HG03064 (cell line): ENCODE results near the gene GINS3.
"Not testable (repeated sequence)": the region's sequence is repeated elsewhere in the genome, so short reads cannot be mapped to it uniquely, and the experiment has no call there.

Experiments
- ATAC-seq: cut with Tn5 transposase; IDR thresholded peaks from one replicate; pipeline ENCODE4 v1.9.1; 2021; ENCODE audit warnings: low read depth; ENCODE audit not compliant: unreplicated experiment

The GINS3 gene

GRCh38 chr16:58385218-58385773 is 7.0 kb upstream of the GINS3 start:
- no peak for ATAC-seq

GRCh38 chr16:58389724-58390123 is 2.5 kb upstream of the GINS3 start:
- no peak for ATAC-seq

DNA sequence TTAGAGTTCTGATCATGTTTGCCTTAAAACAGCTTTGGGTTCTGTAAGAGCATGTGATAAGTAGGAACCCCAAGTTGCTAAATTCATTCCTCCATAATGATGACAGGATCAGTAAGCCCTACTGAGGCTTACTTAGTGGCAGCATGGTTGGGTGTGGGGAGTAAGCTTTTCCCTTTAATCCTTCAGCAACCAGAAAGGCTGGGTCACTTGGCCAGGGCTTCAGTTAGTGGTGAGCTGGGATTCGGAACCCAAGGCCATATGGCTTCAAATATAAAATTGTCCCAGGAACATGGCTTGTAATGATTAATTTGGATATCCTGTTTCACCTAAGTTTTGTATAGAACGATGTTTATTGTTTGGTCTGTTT is 850 bp downstream of the GINS3 start:
- ATAC-seq = peak; percentile 9

DNA sequence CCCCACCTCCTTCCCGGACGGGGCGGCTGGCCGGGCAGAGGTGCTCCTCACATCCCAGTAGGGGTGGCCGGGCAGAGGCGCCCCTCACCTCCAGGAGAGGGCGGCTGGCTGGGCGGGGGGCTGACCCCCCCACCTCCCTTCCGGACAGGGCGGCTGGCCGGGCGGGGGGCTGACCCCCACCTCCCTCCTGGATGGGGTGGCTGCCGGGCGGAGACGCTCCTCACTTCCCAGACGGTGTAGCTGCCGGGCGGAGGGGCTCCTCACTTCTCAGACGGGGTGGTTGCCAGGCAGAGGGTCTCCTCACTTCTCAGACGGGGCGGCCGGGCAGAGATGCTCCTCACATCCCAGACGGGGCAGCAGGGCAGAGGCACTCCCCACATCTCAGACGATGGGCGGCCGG is 4.6 kb downstream of the GINS3 start:
- not testable (repeated sequence) for ATAC-seq

- ATAC-seq = no peak
These were observed 7.7 kb downstream of the GINS3 start for GRCh38 chr16:58399718-58400633.

- ATAC-seq = not testable (repeated sequence)
These were observed 9.0 kb downstream of the GINS3 start for GRCh38 chr16:58401305-58401704.

GRCh38 chr16:58402796-58403195 is 10.5 kb downstream of the GINS3 start:
- no peak for ATAC-seq

- no peak for ATAC-seq
These were observed 17.2 kb downstream of the GINS3 start for GRCh38 chr16:58409316-58409973.

- no peak for ATAC-seq
These were observed 19.1 kb downstream of the GINS3 start for GRCh38 chr16:58411336-58411735.

DNA sequence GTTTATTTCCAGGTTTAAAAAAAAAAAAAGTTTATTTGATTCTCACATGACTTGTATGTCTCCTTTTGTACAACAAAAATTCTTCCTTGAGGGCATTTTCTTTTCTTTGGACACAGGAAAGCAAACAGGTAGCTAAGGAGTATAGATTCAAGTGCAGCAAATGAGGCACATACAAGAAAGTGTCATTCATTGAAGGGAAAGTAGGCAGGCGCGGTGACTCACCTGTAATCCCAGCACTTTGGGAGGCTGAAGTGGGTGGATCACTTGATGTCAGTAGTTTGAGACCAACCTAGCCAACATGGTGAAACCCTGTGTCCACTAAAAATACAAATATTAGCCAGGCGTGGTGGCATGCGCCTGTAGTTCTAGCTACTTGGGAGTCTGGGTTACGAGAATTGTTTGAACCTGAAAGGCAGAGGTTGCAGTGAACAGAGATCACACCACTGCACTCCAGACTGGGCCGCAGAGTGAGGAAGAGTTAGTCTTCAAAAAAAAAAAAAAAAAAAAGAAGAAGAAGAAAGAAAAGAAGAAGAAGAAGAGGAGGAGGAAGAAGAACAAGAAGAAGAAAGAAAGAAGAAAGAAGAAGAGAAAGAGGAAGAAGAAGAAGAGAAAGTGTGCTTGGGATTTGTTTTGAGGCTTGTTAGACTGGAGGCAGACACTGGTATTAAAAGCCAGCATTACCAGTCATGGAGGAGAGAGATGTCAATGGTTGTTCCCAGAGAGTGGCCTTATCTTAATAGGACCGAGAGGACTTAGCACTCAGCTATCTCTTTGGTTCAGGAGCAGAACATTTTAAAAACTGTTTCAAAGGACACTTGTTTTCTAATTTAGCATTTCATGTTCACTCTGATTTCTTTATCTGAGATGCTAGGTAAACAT is 19.7 kb downstream of the GINS3 start:
- no peak for ATAC-seq

DNA sequence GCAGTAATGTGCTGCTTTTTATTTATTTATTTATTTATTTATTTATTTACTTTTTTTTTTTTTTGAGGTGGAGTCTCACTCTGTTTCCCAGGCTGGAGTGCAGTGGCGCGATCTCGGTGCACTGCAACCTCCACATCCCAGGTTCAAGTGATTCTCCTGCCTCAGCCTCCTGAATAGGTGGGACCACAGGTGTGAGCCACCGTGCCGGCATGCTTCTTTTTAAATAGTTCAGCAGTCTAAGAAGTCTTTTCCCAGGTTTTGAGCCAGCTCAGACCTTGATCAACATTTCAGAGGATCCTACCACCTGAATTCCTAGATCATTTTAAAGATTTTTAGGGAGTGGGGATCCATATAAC is 20.3 kb downstream of the GINS3 start:
- not testable (repeated sequence) for ATAC-seq

DNA sequence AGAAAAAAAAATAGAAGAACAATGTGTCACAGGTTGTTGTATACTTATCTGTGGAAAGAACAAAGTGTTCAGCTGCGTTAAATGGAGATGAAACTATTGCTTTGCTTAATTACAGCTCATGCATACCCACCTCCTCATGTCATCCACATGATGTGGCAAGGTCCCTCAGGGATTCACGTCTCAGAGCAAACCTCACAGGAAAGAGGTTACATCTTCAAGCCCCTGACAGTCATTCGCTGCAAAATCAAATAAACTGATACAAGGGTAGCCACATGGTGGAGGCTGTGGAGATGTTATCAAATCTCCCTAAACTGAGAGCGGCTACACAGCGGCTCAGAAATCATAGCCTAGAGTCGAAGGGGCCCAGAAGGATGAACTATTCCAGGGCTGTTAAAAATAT is 21.1 kb downstream of the GINS3 start:
- ATAC-seq = no peak

DNA sequence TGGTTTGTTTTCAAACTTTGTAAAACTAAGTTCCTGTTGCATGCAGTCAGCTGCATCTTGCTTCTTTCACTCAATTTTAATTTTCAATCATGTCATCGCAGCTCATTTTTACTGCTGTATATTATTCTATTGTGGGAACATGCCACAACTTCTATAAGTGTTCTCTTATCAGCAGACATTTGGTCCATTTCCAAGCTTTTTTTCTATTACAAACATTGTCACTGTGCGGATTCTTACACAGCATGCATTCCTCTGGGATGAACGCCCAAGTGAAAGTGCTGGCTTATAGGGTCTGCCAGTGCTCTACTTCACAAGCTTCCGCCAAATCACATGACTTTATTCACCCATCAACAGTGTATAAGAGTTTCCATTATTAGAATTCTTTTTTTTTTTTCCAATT is 22.7 kb downstream of the GINS3 start:
- no peak for ATAC-seq

DNA sequence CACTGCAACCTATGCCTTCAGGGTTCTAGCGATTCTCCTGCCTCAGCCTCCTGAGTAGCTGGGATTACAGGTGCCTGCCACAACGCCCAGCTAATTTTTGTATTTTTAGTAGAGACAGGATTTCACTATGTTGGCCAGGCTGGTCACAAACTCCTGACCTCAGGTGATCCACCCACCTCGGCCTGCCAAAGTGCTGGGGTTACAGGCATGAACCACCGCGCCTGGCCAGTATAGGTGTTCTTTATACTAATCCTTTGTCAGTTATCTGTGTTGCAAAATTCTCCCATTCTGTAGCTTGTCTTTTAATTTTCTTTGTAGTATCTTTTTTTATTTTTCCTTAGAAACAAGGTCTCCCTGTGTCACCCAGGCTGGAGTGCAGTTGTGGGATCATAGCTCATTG is 23.7 kb downstream of the GINS3 start:
- not testable (repeated sequence) for ATAC-seq

GRCh38 chr16:58417035-58417434 is 24.8 kb downstream of the GINS3 start:
- no peak for ATAC-seq

DNA sequence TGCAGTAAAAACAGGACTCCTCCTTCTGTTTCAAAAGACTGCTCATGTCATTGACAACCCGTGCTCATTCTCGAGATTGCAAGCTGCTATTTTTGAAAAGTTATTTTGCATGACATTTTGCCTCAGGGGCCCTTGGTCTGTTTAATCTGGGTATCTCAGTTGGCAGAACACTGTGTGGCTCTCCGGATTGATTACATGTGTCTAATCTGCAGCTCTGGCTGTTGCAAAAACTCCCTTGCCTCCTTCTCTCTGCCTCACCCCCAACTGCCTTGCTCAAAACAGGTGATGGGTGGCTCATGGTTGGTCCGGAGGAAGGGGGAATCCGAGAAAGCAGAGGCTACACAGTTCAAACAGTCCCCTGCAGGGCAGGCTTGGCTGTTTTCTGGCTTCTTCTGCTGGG is 25.3 kb downstream of the GINS3 start:
- ATAC-seq = no peak

DNA sequence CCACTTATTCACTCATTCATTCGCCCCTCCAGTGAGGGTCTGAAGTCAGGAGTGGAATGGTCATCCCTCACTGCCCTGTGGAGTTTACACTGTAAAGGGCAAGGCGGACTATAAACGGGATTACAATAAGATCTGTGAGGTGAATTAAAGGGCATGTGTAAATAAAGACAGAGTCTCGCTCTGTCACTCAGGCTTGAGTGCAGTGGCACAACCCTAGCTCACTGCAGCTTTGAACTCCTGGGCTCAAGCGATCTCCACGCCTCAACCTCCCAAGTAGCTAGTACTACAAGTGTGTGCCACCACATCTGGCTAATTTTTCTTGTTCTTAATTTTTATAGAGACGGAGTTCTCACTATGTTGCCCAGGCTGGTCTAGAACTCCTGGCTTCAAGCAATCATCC is 25.8 kb downstream of the GINS3 start:
- ATAC-seq = no peak

DNA sequence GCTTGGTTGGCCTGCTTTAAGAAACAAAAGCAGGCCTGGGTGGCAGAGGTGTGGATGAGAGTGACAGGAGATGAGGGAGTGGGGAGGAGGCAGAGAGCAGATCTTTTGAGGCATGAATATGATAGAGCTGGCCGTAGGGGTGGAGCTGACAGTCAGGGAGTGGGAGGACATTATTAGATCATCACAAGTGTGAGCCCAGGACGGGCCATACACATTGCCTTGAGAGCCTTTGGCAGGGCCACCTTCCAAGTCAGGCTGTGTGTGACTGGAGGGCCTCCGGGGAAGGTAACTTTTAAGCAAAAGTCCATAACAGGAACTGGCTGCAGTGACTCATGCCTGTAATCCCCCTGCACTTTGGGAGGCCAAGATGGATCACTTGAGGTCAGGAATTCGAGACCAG is 26.3 kb downstream of the GINS3 start:
- no peak for ATAC-seq

DNA sequence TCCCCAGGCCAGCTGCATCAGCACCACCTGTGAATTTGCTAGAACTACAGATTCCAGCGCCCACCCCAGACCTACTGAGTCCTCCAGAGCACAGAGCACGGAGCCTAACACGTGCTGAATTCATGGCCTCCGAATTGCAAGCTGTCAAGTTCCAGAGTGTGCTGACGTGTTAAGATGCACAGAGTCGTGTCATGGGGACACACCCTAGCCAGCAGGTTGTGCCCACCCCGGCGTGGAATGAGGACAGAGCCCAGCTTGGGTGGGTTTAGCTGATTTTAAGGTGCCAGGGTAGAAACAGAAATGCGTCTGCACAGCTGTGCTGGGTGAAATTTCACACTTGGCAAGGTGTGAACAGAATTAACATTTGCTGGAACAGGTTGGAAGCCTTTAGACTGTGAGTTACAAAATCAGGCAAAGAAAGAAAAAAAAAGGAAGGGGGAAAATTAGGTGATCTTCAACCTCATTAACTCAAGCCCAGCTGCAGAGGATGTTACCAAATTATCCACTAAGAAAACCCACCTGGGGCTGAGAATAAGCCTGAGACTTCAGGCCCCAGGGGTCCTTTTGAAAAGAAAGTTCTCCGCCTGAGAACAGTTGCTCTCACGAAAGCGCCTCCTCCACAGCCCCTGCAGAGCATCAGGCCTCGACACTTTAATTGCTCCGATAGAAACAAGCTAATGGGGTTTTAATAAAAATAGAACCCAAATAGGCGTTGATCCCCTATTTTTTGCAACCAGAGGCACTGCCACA is 27.1 kb downstream of the GINS3 start:
- ATAC-seq = no peak

DNA sequence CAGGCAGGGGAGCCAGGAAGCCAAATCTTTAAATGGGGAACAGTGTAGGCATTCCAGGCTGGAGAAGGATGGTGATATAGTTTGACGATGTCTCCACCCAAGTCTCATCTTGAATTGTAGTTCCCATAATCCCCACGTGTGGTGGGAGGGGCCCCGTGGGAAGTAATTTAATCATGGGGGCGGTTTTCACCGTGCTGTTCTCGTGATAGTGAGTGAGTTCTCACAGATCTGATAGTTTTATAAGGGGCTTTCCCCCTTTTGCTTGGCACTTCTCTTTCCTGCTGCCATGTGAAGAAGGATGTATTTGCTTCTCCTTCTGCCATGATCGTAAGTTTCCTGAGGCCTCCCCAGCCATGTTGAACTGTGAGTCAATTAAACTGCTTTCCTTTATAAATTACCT is 28.8 kb downstream of the GINS3 start:
- ATAC-seq = no peak
